ENCODE measurements around the gene ATRIP. TPM values are rescaled to one million over a fixed set of nuclear protein-coding genes. Genes with fewer than 3 reads are reported as not detected.
"Not testable (repeated sequence)": the region's sequence is repeated elsewhere in the genome, so short reads cannot be mapped to it uniquely, and the experiment has no call there.

The ATRIP gene
- total and polyA plus RNA-seq, 2 of the 4 experiments (the other 2 are of a cell fraction) = 6.8 to 10.8 TPM

DNA sequence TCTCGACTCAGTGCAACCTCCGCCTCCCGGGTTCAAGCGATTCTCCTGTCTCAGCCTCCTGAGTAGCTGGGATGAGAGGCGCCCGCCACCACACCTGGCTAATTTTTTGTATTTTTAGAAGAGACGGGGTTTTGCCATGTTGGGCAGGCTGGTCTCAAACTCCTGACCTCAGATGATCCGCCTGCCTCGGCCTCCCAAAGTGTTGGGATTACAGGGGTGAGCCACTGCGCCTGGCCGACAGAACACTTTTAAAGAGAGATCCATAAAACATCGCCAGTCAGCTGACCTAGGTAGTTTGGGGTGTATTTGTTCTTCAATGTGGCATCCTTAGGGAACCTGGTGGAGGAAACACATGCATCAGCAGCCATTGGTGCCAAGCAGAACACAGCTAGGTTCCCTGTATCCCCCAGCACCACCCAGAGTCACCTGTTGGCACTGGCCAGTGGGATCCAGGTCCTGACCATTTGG is 45.1 kb upstream of the ATRIP start:
- CTCF ChIA-PET = interaction anchor here (0.7 to 4.8 kb wide), 5 partner anchors 28 to 404 kb away, joined by 3 to 65 read pairs (median 15); partner anchors contain the start of genes CCDC51, PLXNB1 and TMA7
- H3K79me1 ChIP-seq (ENCODE audit: low read depth in 1 of 2, low read length in 2 of 2); BruUV-seq (replicated peaks); H2AFZ ChIP-seq (replicated peaks; ENCODE audit: low read length, poor library complexity); H3K9me1 ChIP-seq (ENCODE audit: insufficient read depth, low read length); H3K4me3 ChIP-seq (ENCODE audit: insufficient read depth, low read depth, low read length); intact Hi-C loops (cut with micrococcal nuclease); H3K9me3 ChIP-seq (ENCODE audit: control insufficient read depth, insufficient read depth, low read length); H4K20me1 ChIP-seq (ENCODE audit: insufficient read depth, low read length); ATAC-seq (ENCODE audit: low read depth); H3K4me1 ChIP-seq (ENCODE audit: control insufficient read depth, insufficient read depth, low read length); H3K56ac ChIP-seq (ENCODE audit: extremely low read depth, insufficient read depth, low read length); H3K27me3 ChIP-seq (ENCODE audit: control insufficient read depth, insufficient read depth, low read length); POLR2A ChIA-PET (ENCODE audit: unreplicated experiment); dilution Hi-C loops (cut with HindIII; ENCODE audit: low sequenced_read_pairs, unreplicated experiment); H3K4me2 ChIP-seq (ENCODE audit: low read depth, low read length); DNase-seq: not testable (repeated sequence)
- peak overlapping the region; percentile 50; the same call in 1 of the 2 replicates for H3K23ac ChIP-seq (ENCODE audit: low read depth, low read length)
- H4K5ac ChIP-seq (ENCODE audit: low read depth, low read length) = peak overlapping the region; percentile 92
- peak overlapping the region; percentile 90 for H2BK20ac ChIP-seq (ENCODE audit: low read depth, low read length)
- H3K18ac ChIP-seq (ENCODE audit: low read depth, low read length) = peak overlapping the region; percentile 71
- H4K8ac ChIP-seq (ENCODE audit: low read depth in 2 of 2, low read length in 2 of 2) = peak overlapping the region; percentile 57 to 61
- peak overlapping the region; percentile 88 for H2BK120ac ChIP-seq (ENCODE audit: low read depth, low read length)
- peak overlapping the region; percentile 93 for H3K27ac ChIP-seq (ENCODE audit: insufficient read depth, low read length)
- peak overlapping the region; percentile 95 for H3K4ac ChIP-seq (ENCODE audit: low read depth, low read length)
- in situ Hi-C loops (cut with MboI; ENCODE audit: low sequenced_read_pairs) = loop anchor here (5.0 kb wide), 1 partner anchor 36 kb away; no protein-coding TSS in a partner anchor
- H2AK9ac ChIP-seq (replicated peaks; ENCODE audit: low read depth, low read length, poor library complexity) = peak overlapping the region; percentile 67
- peak overlapping the region; percentile 61 for H3K14ac ChIP-seq (replicated peaks; ENCODE audit: low read depth, low read length)
- H3K9ac ChIP-seq (ENCODE audit: low read depth, low read length) = peak overlapping the region; percentile 78
- 95% methylated on average over 3 of the region's 12 CpGs; no CpG with 5 or more reads in 1 of the 2 experiments for WGBS, 2 experiments (ENCODE audit: extremely low coverage in 2 of 2, insufficient read length in 1 of 2)
- H2BK15ac ChIP-seq (ENCODE audit: low read depth, low read length) = peak overlapping the region; percentile 91; the same call in 2 of the 3 replicates
- peak overlapping the region; percentile 77 for H4K91ac ChIP-seq (ENCODE audit: insufficient read depth, low read depth, low read length)
- peak overlapping the region; percentile 99 for H2AK5ac ChIP-seq (ENCODE audit: low read depth, low read length)
- peaks cover 25% of the 10 kb centered on the region; the same call in 1 of the 2 replicates for H3K36me3 ChIP-seq (ENCODE audit: control insufficient read depth, insufficient read depth, low read length)
- peak overlapping the region; percentile 76 for H2BK5ac ChIP-seq (ENCODE audit: low read depth, low read length, poor library complexity, severe bottlenecking)

All from IMR-90 (cell line).